Parathyroid adenoma (tissue), 2 donors: ENCODE data around the gene PDE4D.

Source experiments
- H2AFZ ChIP-seq: fragments of 300-600 bp; sonication (generic); one replicate; pipeline ENCODE4 v1.7.0; 2017; ENCODE audit warnings: antibody characterized with exemption, mild to moderate bottlenecking
- H3K27ac ChIP-seq: fragments of 300-600 bp; sonication (generic); one replicate; pipeline ENCODE4 v1.7.0; 2017
- H3K27me3 ChIP-seq: fragments of 300-600 bp; sonication (generic); one replicate; pipeline ENCODE4 v1.7.0; 2017; ENCODE audit warnings: low read length; ENCODE audit not compliant: control insufficient read depth, insufficient read depth
- H3K36me3 ChIP-seq: fragments of 300-600 bp; sonication (generic); one replicate; pipeline ENCODE4 v1.7.0; 2017; ENCODE audit warnings: low read length; ENCODE audit not compliant: control insufficient read depth, insufficient read depth
- H3K4me1 ChIP-seq: fragments of 300-600 bp; sonication (generic); one replicate; pipeline ENCODE4 v1.7.0; 2017; ENCODE audit warnings: control low read depth
- H3K4me2 ChIP-seq: fragments of 300-600 bp; sonication (generic); one replicate; pipeline ENCODE4 v1.7.0; 2017; ENCODE audit warnings: low read length
- H3K4me3 ChIP-seq: fragments of 300-600 bp; sonication (generic); one replicate; pipeline ENCODE4 v1.7.0; 2017; ENCODE audit warnings: low read depth, low read length
- H3K79me2 ChIP-seq: fragments of 300-600 bp; sonication (generic); one replicate; pipeline ENCODE4 v1.7.0; 2017; ENCODE audit warnings: control low read depth
- H3K9ac ChIP-seq: fragments of 300-600 bp; sonication (generic); one replicate; pipeline ENCODE4 v1.7.0; 2017; ENCODE audit warnings: mild to moderate bottlenecking
- H3K9me3 ChIP-seq: fragments of 300-600 bp; sonication (generic); one replicate; pipeline ENCODE4 v1.7.0; 2017; ENCODE audit warnings: low read length; ENCODE audit not compliant: control insufficient read depth
- TF ChIP-seq, protein P1 (sequence below): fragments of 300-600 bp; sonication (generic); IDR thresholded peaks from one replicate; pipeline ENCODE4 v1.7.0; 2017; ENCODE audit warnings: antibody characterized with exemption, mild to moderate bottlenecking
- donor health status: primary hyperparathyroidism.

PDE4D gene

GRCh38 chr5:59837071-59837470 is 56.5 kb downstream of the PDE4D start:
- no peaks in the 10 kb centered on the region for H3K36me3 ChIP-seq
- no peaks in the 10 kb centered on the region for H3K79me2 ChIP-seq
- H3K9ac ChIP-seq: no peak overlapping the region
- no peak overlapping the region for H2AFZ ChIP-seq
- no peak overlapping the region for H3K27ac ChIP-seq
- no peaks in the 10 kb centered on the region for H3K9me3 ChIP-seq
- H3K4me2 ChIP-seq: no peak overlapping the region
- H3K27me3 ChIP-seq: no peaks in the 10 kb centered on the region
- no peak overlapping the region for H3K4me3 ChIP-seq
- TF ChIP-seq, protein P1, sequence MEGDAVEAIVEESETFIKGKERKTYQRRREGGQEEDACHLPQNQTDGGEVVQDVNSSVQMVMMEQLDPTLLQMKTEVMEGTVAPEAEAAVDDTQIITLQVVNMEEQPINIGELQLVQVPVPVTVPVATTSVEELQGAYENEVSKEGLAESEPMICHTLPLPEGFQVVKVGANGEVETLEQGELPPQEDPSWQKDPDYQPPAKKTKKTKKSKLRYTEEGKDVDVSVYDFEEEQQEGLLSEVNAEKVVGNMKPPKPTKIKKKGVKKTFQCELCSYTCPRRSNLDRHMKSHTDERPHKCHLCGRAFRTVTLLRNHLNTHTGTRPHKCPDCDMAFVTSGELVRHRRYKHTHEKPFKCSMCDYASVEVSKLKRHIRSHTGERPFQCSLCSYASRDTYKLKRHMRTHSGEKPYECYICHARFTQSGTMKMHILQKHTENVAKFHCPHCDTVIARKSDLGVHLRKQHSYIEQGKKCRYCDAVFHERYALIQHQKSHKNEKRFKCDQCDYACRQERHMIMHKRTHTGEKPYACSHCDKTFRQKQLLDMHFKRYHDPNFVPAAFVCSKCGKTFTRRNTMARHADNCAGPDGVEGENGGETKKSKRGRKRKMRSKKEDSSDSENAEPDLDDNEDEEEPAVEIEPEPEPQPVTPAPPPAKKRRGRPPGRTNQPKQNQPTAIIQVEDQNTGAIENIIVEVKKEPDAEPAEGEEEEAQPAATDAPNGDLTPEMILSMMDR: no peak
- H3K4me1 ChIP-seq: peaks cover 12% of the 10 kb centered on the region

GRCh38 chr5:59835800-59836199 is 57.7 kb downstream of the PDE4D start:
- peaks cover 19% of the 10 kb centered on the region for H3K4me1 ChIP-seq
- H3K9ac ChIP-seq: no peak overlapping the region
- H3K36me3 ChIP-seq: no peaks in the 10 kb centered on the region
- H3K27ac ChIP-seq: no peak overlapping the region
- no peaks in the 10 kb centered on the region for H3K27me3 ChIP-seq
- H3K9me3 ChIP-seq: no peaks in the 10 kb centered on the region
- no peak overlapping the region for H2AFZ ChIP-seq
- TF ChIP-seq, protein P1: no peak
- H3K79me2 ChIP-seq: no peaks in the 10 kb centered on the region
- no peak overlapping the region for H3K4me2 ChIP-seq
- no peak overlapping the region for H3K4me3 ChIP-seq

GRCh38 chr5:59833448-59833847 is 60.1 kb downstream of the PDE4D start:
- no peak overlapping the region for H2AFZ ChIP-seq
- no peaks in the 10 kb centered on the region for H3K79me2 ChIP-seq
- H3K9ac ChIP-seq: no peak overlapping the region
- H3K27ac ChIP-seq: no peak overlapping the region
- no peak overlapping the region for H3K4me2 ChIP-seq
- no peaks in the 10 kb centered on the region for H3K27me3 ChIP-seq
- peaks cover 14% of the 10 kb centered on the region for H3K4me1 ChIP-seq
- no peaks in the 10 kb centered on the region for H3K36me3 ChIP-seq
- H3K4me3 ChIP-seq: no peak overlapping the region
- TF ChIP-seq, protein P1: no peak
- no peaks in the 10 kb centered on the region for H3K9me3 ChIP-seq

GRCh38 chr5:59832577-59833301 is 60.8 kb downstream of the PDE4D start:
- H3K9ac ChIP-seq: no peak overlapping the region
- H3K79me2 ChIP-seq: no peaks in the 10 kb centered on the region
- TF ChIP-seq, protein P1: no peak
- no peak overlapping the region for H3K27ac ChIP-seq
- H3K4me1 ChIP-seq: peaks cover 9% of the 10 kb centered on the region
- no peak overlapping the region for H2AFZ ChIP-seq
- H3K27me3 ChIP-seq: no peaks in the 10 kb centered on the region
- H3K9me3 ChIP-seq: no peaks in the 10 kb centered on the region
- H3K36me3 ChIP-seq: no peaks in the 10 kb centered on the region
- H3K4me2 ChIP-seq: no peak overlapping the region
- H3K4me3 ChIP-seq: no peak overlapping the region
